Endothelial cell of umbilical vein (primary cell): ENCODE results near the gene AKT1. TPM values are rescaled to one million over a fixed set of nuclear protein-coding genes. Genes with fewer than 3 reads are reported as not detected.
A peak's percentile ranks its signal among the peaks of the same experiment; 100 is the strongest.

Experiments
- BruUV-seq: library from RNA; stranded (reverse); fragments of 400-500 nt; replicated peaks from 2 replicates; lab custom pipeline; 2021; lab: Mats Ljungman, UMichigan
- CTCF ChIA-PET: fragments of 300-600, 350-600 bp; sonication (Branson Sonifier 250); formaldehyde crosslinking; loops from one replicate; lab custom pipeline; 2021; ENCODE audit warnings: antibody characterized with exemption, inconsistent platforms; lab: Charles Lee
- POLR2A ChIA-PET: fragments of 300-600, 350-600 bp; sonication (Branson Sonifier 250); formaldehyde crosslinking; loops from one replicate; lab custom pipeline; 2021; ENCODE audit warnings: antibody characterized with exemption, inconsistent platforms; lab: Charles Lee
- DNase-seq: peaks from one replicate; pipeline ENCODE4 v3.0.0-alpha.2; 2011; ENCODE audit warnings: low read depth, low spot score
- FAIRE-seq: peaks from 2 replicates; lab custom pipeline; 2011; peaks lifted over from hg19 to GRCh38; lab: Jason Lieb, UNC
- H2AFZ ChIP-seq: 2 replicates; pipeline ENCODE4 v1.6.0; 2012; ENCODE audit warnings: low read depth, low read length, control low read depth, inconsistent platforms
- H3K27ac ChIP-seq: 2 replicates; pipeline ENCODE4 v1.5.1; 2011; ENCODE audit warnings: low read depth, mild to moderate bottlenecking, control low read depth, low read length, moderate library complexity; ENCODE audit not compliant: insufficient read depth
- H3K27me3 ChIP-seq, 2 experiments: 2 replicates each; pipeline versions ENCODE4 v1.6.0 to v1.6.1; 2011; ENCODE audit warnings: low read length in 2 of 2, mixed read lengths in 1 of 2; ENCODE audit not compliant: control insufficient read depth in 2 of 2, insufficient read depth in 2 of 2
- H3K36me3 ChIP-seq, 2 experiments: 2 replicates in 1 of 2; 3 replicates in 1 of 2; pipeline ENCODE4 v1.5.1; 2011; ENCODE audit warnings: low read length in 2 of 2, mild to moderate bottlenecking in 1 of 2, moderate library complexity in 1 of 2; ENCODE audit not compliant: control insufficient read depth in 2 of 2, insufficient read depth in 2 of 2; ENCODE audit errors: extremely low read depth in 1 of 2
- H3K4me1 ChIP-seq: 3 replicates; pipeline ENCODE4 v1.5.1; 2011; ENCODE audit warnings: mild to moderate bottlenecking, low read length; ENCODE audit not compliant: control insufficient read depth, insufficient read depth; ENCODE audit errors: extremely low read depth
- H3K4me2 ChIP-seq: 2 replicates; pipeline ENCODE4 v1.6.1; 2011; ENCODE audit warnings: low read length, control low read depth, mixed read lengths; ENCODE audit not compliant: insufficient read depth
- H3K4me3 ChIP-seq, 3 experiments: fragments of 200-600 bp in 1 of 3; sonication (generic), shearing (Covaris generic) in 1 of 3; replicated peaks in 1 of 3; 2 replicates each; pipeline ENCODE4 v1.5.1; 2011 to 2016; ENCODE audit warnings: control low read depth in 3 of 3, low read length in 3 of 3, mild to moderate bottlenecking in 2 of 3, inconsistent platforms in 1 of 3, low read depth in 1 of 3, moderate library complexity in 1 of 3; ENCODE audit not compliant: insufficient read depth in 1 of 3
- H3K79me2 ChIP-seq: 2 replicates; pipeline ENCODE4 v1.6.0; 2012; ENCODE audit warnings: low read length, inconsistent platforms; ENCODE audit not compliant: control insufficient read depth, insufficient read depth
- H3K9ac ChIP-seq: replicated peaks from 2 replicates; pipeline ENCODE3; 2011; ENCODE audit warnings: low read length, control low read depth; ENCODE audit not compliant: insufficient read depth; ENCODE audit errors: extremely low read depth
- H3K9me1 ChIP-seq: replicated peaks from 3 replicates; pipeline ENCODE4 v1.6.0; 2011; ENCODE audit warnings: mild to moderate bottlenecking, low read length; ENCODE audit not compliant: control insufficient read depth, insufficient read depth; ENCODE audit errors: extremely low read depth
- H3K9me3 ChIP-seq: replicated peaks from 2 replicates; pipeline ENCODE4 v1.5.1; 2012; ENCODE audit warnings: low read length, inconsistent platforms; ENCODE audit not compliant: control insufficient read depth, insufficient read depth
- H4K20me1 ChIP-seq: replicated peaks from 2 replicates; pipeline ENCODE3; 2011; ENCODE audit warnings: mild to moderate bottlenecking, low read length; ENCODE audit not compliant: control insufficient read depth, insufficient read depth; ENCODE audit errors: extremely low read depth
- EZH2 ChIP-seq: IDR thresholded peaks from 2 replicates; pipeline ENCODE4 v1.6.1; 2012; ENCODE audit warnings: borderline replicate concordance, low read depth, mild to moderate bottlenecking, moderate library complexity, low read length, inconsistent platforms; ENCODE audit not compliant: severe bottlenecking
- FOS ChIP-seq: IDR thresholded peaks from 2 replicates; pipeline ENCODE4 v1.6.1; 2011; ENCODE audit warnings: mild to moderate bottlenecking, low read length, moderate library complexity, borderline replicate concordance; ENCODE audit not compliant: insufficient read depth
- GATA2 ChIP-seq: IDR thresholded peaks from 2 replicates; pipeline ENCODE4 v1.7.0; 2011; ENCODE audit warnings: low read depth, mild to moderate bottlenecking, moderate library complexity, mixed read lengths, low read length; ENCODE audit not compliant: insufficient read length, insufficient read depth
- MAX ChIP-seq: IDR thresholded peaks from 2 replicates; pipeline ENCODE4 v1.6.1; 2011; ENCODE audit not compliant: insufficient read depth, insufficient read length
- MYC ChIP-seq: IDR thresholded peaks from one replicate; pipeline ENCODE4 v1.6.1; 2011; ENCODE audit warnings: mild to moderate bottlenecking, low read depth, low read length
- POLR2A ChIP-seq: IDR thresholded peaks from 2 replicates; pipeline ENCODE4 v1.6.1; 2012; ENCODE audit warnings: low read depth, mild to moderate bottlenecking, control low read depth, low read length
- POLR2AphosphoS5 ChIP-seq: IDR thresholded peaks from 2 replicates; pipeline ENCODE4 v1.6.1; 2012; ENCODE audit warnings: low read depth, mild to moderate bottlenecking, control low read depth, low read length, moderate library complexity; ENCODE audit not compliant: insufficient read depth
- dilution Hi-C: fragments of 300-500 bp; cut with MboI; formaldehyde crosslinking; loops from one replicate; pipeline ENCODE4 v1.15.0; 2019; ENCODE audit warnings: low sequenced_read_pairs; ENCODE audit not compliant: extremely low pct_ligation_motif_present
- intact Hi-C: fragments of 100-400 bp; cut with micrococcal nuclease; formaldehyde crosslinking; loops from one replicate; pipeline ENCODE4 v1.10.0; 2022
- polyA plus RNA-seq, 4 experiments: library from polyadenylated mRNA; depleted of rRNA in 3 of 4; stranded (reverse) in 3 of 4; unstranded in 1 of 4; fragments of >200 nt; gene quantifications; 2 replicates each; pipeline versions ENCODE4 v1.2.1 to v1.2.3, GENCODE V29; 2011 to 2012; ENCODE audit warnings: missing spikeins in 1 of 4
- total RNA-seq: library from RNA; stranded (reverse); gene quantifications from 2 replicates; pipeline ENCODE4 v1.2.3, GENCODE V29; 2021

The AKT1 gene
- total and polyA plus RNA-seq, 2 donors (not counting 3 experiments of a cell fraction or from before 2014, with no cell fraction given), result 177 to 191 TPM

DNA sequence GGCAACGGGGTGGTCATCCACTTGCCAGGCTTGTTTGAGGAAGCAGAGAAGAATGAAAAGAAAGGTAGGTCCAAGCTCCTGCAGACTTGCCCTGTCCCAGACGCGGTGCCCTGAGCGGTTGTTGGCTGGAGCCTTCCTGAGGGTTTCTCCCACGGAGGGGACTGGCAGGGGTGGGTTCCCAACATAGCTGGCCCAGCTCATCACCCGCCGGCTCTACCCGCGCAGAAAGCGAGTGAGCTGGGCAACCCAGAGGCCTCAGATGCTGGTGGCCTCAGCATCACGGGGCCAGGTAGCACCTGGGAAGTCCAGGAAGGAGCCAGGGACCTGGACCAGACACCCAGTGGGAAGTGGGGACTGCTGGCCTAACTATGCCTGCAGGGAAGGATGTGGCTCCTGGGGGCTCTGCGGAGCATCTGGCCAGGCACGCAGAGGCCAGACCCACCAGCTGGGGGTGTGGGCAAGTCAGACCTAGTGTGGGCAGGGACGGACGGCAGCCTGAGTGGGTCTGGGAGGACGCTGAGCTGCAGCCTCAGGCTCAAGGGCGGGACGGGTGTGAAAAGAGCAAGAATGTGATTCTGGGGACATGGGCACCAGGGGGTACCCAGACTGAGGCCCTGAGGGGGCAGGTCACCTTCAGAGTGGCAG, 57.1 kb downstream of the AKT1 start:
- no peaks in the 10 kb centered on the region for H3K27me3 ChIP-seq
- no peaks in the 10 kb centered on the region for H3K9me1 ChIP-seq
- no peaks in the 10 kb centered on the region for H3K9me3 ChIP-seq
- H3K9ac ChIP-seq, result no peak overlapping the region
- H2AFZ ChIP-seq, result no peak overlapping the region
- FAIRE-seq (no peak), DNase-seq (no peak)
- dilution Hi-C loops (no loop called here), intact Hi-C loops (no loop called here)
- TF ChIP-seq FOS, result no peak
- H3K79me2 ChIP-seq, result no peaks in the 10 kb centered on the region
- no peak overlapping the region for H3K4me2 ChIP-seq
- no peak overlapping the region for H3K4me3 ChIP-seq
- peaks cover 16% of the 10 kb centered on the region for H3K4me1 ChIP-seq
- H3K36me3 ChIP-seq, result no peaks in the 10 kb centered on the region
- H4K20me1 ChIP-seq, result no peaks in the 10 kb centered on the region
- no peak overlapping the region for H3K27ac ChIP-seq
- POLR2A ChIA-PET, result no interaction called here
- BruUV-seq, result no TSS peak
- CTCF ChIA-PET, result interaction anchor here (1.3 to 4.1 kb wide), 2 partner anchors 11 to 30 kb away, joined by 3 to 11 read pairs; no protein-coding TSS in a partner anchor

DNA sequence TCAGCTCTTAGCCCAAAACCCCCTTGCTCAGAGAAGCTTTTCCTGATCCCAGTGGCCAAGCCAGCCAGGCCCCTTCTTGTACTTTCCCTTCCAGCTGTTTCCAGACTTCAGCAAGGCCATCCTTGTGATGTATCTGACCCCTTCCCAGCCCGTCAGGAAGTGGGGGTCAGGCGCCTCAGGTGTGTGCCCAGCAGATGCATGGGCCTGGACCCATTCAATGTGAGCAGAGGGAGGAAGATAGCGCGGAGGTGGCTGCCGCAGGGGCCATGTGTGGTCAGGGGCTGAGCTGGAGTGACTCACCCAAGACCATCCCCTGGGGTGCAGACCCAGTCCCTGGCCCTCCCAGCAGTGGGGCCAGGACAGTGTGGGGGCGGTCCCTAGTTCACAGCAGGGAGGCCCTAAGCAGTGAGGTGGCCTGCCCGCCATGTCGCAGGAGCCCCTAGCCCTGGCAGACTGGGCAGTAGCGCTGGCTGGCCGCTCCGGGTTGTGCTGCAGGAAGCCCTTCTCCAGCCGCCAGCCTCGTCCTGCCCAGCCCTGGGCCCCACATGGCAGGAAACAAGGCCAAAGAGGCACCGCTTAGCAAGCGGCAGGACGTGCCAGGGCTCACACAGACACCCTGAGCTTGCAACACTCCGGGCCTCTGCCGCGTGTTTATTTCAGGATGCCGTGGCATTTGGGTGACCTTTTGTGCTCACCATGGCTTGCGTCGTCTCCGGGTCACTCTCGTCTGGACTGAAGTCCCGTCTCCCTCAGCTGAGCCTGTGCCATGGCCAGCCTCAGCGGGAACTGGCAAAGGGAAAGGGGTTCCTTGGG, 59.5 kb downstream of the AKT1 start:
- BruUV-seq, result no TSS peak

More for the DNA sequence above, 59.5 kb downstream of the AKT1 start:
- Histone ChIP-seq H3K9me3 (no peaks in the 10 kb centered on the region), H3K27me3 (no peaks in the 10 kb centered on the region), H3K4me2 (peak overlapping the region; percentile 40), H3K36me3 (no peaks in the 10 kb centered on the region), H2AFZ (peak overlapping the region; percentile 93), H3K4me3 (no peak overlapping the region), H4K20me1 (no peaks in the 10 kb centered on the region), H3K79me2 (no peaks in the 10 kb centered on the region), H3K9me1 (no peaks in the 10 kb centered on the region), H3K27ac (peak overlapping the region; percentile 64), H3K9ac (peak overlapping the region; percentile 48), H3K4me1 (peaks cover 19% of the 10 kb centered on the region)
- dilution Hi-C loops, result no loop called here
- CTCF ChIA-PET, result interaction anchor here (1.0 to 4.1 kb wide), 7 partner anchors 10 to 35 kb away, joined by 3 to 11 read pairs (median 6); partner anchors contain the start of gene SIVA1
- POLR2A ChIA-PET, result interaction anchor here (1.9 kb wide), 1 partner anchor 17 kb away, joined by 6 read pairs; the partner anchor contains the start of gene SIVA1
- no peak for TF ChIP-seq EZH2
- TF ChIP-seq GATA2, result no peak
- peak; percentile 56 for TF ChIP-seq POLR2A
- TF ChIP-seq POLR2AphosphoS5, result peak; percentile 93
- peak; percentile 30 for TF ChIP-seq FOS
- peak; percentile 65 for TF ChIP-seq MAX
- no peak for TF ChIP-seq MYC
- intact Hi-C loops, result loop anchor here (1.0 kb wide), 1 partner anchor 16 kb away; no protein-coding TSS in a partner anchor
- DNase-seq, result peak; percentile 87
- FAIRE-seq, result peak; percentile 92
